K562 (cell line): ENCODE data around the gene TBC1D2. TPM values are rescaled to one million over a fixed set of nuclear protein-coding genes. Genes with fewer than 3 reads are reported as not detected.

Experiments used
- HNRNPL ChIP-seq: fragments of 200-400 bp; formaldehyde crosslinking; IDR thresholded peaks from 2 replicates; pipeline ENCODE4 v1.6.1; 2017; ENCODE audit warnings: low read depth, mild to moderate bottlenecking, low read length
- HNRNPLL ChIP-seq: fragments of 200-400 bp; formaldehyde crosslinking; IDR thresholded peaks from 2 replicates; pipeline ENCODE4 v1.6.1; 2017; ENCODE audit warnings: low read length, low read depth, mild to moderate bottlenecking; ENCODE audit not compliant: poor library complexity, severe bottlenecking
- MAFG ChIP-seq: fragments of 450-650 bp; conservative IDR thresholded peaks from 2 replicates; pipeline ENCODE4 v1.6.1; 2016; ENCODE audit warnings: missing genetic modification characterization, missing compliant biosample characterization
- MTA1 ChIP-seq: fragments of 450-650 bp; IDR thresholded peaks from 2 replicates; pipeline ENCODE4 v1.6.1; 2017; ENCODE audit warnings: borderline replicate concordance
- NCOR1 ChIP-seq: fragments of 450-650 bp; IDR thresholded peaks from 2 replicates; pipeline ENCODE4 v1.6.1; 2016; ENCODE audit warnings: mild to moderate bottlenecking, moderate library complexity
- NEUROD1 ChIP-seq: fragments of 150-350 bp; IDR thresholded peaks from 2 replicates; pipeline ENCODE4 v1.6.1; 2014; ENCODE audit warnings: borderline replicate concordance, low read length, low read depth; ENCODE audit not compliant: partially characterized antibody
- PTRF ChIP-seq: fragments of 450-650 bp; IDR thresholded peaks from 2 replicates; pipeline ENCODE4 v1.6.1; 2016; ENCODE audit warnings: mild to moderate bottlenecking, missing genetic modification characterization, missing compliant biosample characterization
- SP2 ChIP-seq: IDR thresholded peaks from 2 replicates; pipeline ENCODE4 v1.6.1; 2011; ENCODE audit warnings: mild to moderate bottlenecking, low read depth, low read length, moderate library complexity; ENCODE audit not compliant: poor library complexity, severe bottlenecking; ENCODE audit errors: extremely low read depth
- U2AF1 ChIP-seq: fragments of 200-400 bp; formaldehyde crosslinking; optimal IDR thresholded peaks from 2 replicates; pipeline ENCODE3; 2017; ENCODE audit warnings: mild to moderate bottlenecking, low read depth, low read length, moderate library complexity
- ZBED1 ChIP-seq: IDR thresholded peaks from 2 replicates; pipeline ENCODE4 v1.6.1; 2014
- ZFP36 ChIP-seq: fragments of 150-350 bp; IDR thresholded peaks from 2 replicates; pipeline ENCODE4 v1.6.1; 2018; ENCODE audit warnings: low read length, low read depth; ENCODE audit not compliant: partially characterized antibody
- polyA plus RNA-seq, 8 experiments: library from polyadenylated mRNA; depleted of rRNA in 4 of 8; stranded (reverse) in 5 of 8; unstranded in 3 of 8; fragments of >200 nt; fragmentation: Nextera tagmentation in 2 of 8; fragmentation: Illumina TruSeq in 1 of 8; extraction: Ambion mirVana in 2 of 8; extraction: Trizol in 1 of 8; gene quantifications; 2 replicates each; pipeline versions ENCODE4 v1.2.1 to v1.2.3, GENCODE V29; 2011 to 2014; ENCODE audit warnings: inconsistent platforms in 1 of 8, missing spikeins in 1 of 8
- total RNA-seq, 7 experiments: library from RNA; depleted of rRNA in 6 of 7; stranded (reverse); fragments of >200 nt in 6 of 7; fragmentation: Illumina TruSeq in 2 of 7; extraction: Trizol in 2 of 7; gene quantifications; 2 replicates each; pipeline versions ENCODE4 v1.2.1 to v1.2.3, GENCODE V29; 2011 to 2021; ENCODE audit warnings: low replicate concordance in 1 of 7
- TF ChIP-seq, protein P1 (sequence below): sonication (generic); formaldehyde crosslinking; IDR thresholded peaks from 2 replicates; pipeline ENCODE4 v1.8.1; 2023; ENCODE audit warnings: mild to moderate bottlenecking, missing genetic modification reagents
- TF ChIP-seq, protein P2 (sequence below): fragments of 150-350 bp; conservative IDR thresholded peaks from 2 replicates; pipeline ENCODE4 v1.6.1; 2014; ENCODE audit warnings: low read length
- TF ChIP-seq, protein P3 (sequence below): fragments of 450-650 bp; formaldehyde crosslinking; IDR thresholded peaks from 2 replicates; pipeline ENCODE4 v1.4.0; 2022; ENCODE audit warnings: missing genetic modification characterization
- TF ChIP-seq, protein P4 (sequence below), 2 experiments: fragments of 450-650 bp; IDR thresholded peaks; 2 replicates each; pipeline ENCODE4 v1.6.1; 2018; ENCODE audit warnings: mild to moderate bottlenecking in 2 of 2, low read depth in 1 of 2; ENCODE audit not compliant: partially characterized antibody in 2 of 2

TBC1D2 gene
- total and polyA plus RNA-seq, 9 of the 15 experiments (the other 6 are each of a cell fraction or from before 2014, with no cell fraction given): 0.10 to 7.0 (median 2.5) TPM

DNA sequence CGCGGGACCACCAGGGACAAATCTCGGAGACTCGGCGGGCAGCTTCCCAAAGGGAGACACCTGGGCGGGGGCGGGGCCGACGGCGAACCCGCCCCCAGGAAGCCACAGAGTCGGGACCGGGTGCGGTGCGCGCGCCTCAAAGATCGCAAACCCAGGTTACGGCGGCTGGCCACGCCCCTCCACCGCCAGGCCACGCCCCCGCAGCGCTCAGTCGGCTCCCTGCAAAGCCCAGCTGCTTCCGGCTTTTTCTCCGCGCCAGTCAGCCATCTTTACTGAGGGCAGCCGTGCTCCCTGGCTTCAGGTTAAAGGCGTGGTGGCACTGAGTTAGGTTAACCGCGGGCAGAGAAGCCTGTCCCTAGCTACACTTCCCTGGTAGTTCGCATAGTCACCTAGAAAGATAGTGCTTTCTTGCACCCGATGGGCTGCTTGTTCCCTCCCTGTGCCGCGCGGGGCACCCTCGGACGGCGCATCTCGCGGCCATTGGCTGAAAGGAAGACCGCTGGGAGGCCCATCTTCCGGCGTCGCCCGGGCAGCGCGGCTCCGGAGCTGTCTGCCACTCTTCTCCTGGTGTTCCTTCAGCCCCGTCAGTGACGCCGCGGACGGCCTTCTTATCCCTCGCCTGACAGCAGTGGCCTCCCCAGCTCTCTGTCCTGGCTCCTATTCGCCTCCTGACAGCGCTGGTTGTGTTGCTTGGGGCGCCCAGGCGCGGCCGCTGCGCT lies at the start of gene TBC1D2 (continued):
- TF ChIP-seq, protein P1, sequence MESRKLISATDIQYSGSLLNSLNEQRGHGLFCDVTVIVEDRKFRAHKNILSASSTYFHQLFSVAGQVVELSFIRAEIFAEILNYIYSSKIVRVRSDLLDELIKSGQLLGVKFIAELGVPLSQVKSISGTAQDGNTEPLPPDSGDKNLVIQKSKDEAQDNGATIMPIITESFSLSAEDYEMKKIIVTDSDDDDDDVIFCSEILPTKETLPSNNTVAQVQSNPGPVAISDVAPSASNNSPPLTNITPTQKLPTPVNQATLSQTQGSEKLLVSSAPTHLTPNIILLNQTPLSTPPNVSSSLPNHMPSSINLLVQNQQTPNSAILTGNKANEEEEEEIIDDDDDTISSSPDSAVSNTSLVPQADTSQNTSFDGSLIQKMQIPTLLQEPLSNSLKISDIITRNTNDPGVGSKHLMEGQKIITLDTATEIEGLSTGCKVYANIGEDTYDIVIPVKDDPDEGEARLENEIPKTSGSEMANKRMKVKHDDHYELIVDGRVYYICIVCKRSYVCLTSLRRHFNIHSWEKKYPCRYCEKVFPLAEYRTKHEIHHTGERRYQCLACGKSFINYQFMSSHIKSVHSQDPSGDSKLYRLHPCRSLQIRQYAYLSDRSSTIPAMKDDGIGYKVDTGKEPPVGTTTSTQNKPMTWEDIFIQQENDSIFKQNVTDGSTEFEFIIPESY: peak; percentile 46
- TF ChIP-seq U2AF1 (no peak), NEUROD1 (peak; percentile 46), NCOR1 (0 out of 2 replicates have a peak, but pooled peaks have one; percentile 26), PTRF (tag) (no peak), HNRNPL (no peak), ZFP36 (no peak), MTA1 (no peak), HNRNPLL (peak; percentile 70), MAFG (tag) (no peak), ZBED1 (no peak), SP2 (no peak)
- TF ChIP-seq, protein P2, sequence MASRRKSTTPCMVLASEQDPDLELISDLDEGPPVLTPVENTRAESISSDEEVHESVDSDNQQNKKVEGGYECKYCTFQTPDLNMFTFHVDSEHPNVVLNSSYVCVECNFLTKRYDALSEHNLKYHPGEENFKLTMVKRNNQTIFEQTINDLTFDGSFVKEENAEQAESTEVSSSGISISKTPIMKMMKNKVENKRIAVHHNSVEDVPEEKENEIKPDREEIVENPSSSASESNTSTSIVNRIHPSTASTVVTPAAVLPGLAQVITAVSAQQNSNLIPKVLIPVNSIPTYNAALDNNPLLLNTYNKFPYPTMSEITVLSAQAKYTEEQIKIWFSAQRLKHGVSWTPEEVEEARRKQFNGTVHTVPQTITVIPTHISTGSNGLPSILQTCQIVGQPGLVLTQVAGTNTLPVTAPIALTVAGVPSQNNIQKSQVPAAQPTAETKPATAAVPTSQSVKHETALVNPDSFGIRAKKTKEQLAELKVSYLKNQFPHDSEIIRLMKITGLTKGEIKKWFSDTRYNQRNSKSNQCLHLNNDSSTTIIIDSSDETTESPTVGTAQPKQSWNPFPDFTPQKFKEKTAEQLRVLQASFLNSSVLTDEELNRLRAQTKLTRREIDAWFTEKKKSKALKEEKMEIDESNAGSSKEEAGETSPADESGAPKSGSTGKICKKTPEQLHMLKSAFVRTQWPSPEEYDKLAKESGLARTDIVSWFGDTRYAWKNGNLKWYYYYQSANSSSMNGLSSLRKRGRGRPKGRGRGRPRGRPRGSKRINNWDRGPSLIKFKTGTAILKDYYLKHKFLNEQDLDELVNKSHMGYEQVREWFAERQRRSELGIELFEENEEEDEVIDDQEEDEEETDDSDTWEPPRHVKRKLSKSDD: no peak
- TF ChIP-seq, protein P3, sequence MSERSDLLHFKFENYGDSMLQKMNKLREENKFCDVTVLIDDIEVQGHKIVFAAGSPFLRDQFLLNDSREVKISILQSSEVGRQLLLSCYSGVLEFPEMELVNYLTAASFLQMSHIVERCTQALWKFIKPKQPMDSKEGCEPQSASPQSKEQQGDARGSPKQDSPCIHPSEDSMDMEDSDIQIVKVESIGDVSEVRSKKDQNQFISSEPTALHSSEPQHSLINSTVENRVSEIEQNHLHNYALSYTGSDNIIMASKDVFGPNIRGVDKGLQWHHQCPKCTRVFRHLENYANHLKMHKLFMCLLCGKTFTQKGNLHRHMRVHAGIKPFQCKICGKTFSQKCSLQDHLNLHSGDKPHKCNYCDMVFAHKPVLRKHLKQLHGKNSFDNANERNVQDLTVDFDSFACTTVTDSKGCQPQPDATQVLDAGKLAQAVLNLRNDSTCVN (CRISPR knock-in tag): no peak
- TF ChIP-seq, protein P4, sequence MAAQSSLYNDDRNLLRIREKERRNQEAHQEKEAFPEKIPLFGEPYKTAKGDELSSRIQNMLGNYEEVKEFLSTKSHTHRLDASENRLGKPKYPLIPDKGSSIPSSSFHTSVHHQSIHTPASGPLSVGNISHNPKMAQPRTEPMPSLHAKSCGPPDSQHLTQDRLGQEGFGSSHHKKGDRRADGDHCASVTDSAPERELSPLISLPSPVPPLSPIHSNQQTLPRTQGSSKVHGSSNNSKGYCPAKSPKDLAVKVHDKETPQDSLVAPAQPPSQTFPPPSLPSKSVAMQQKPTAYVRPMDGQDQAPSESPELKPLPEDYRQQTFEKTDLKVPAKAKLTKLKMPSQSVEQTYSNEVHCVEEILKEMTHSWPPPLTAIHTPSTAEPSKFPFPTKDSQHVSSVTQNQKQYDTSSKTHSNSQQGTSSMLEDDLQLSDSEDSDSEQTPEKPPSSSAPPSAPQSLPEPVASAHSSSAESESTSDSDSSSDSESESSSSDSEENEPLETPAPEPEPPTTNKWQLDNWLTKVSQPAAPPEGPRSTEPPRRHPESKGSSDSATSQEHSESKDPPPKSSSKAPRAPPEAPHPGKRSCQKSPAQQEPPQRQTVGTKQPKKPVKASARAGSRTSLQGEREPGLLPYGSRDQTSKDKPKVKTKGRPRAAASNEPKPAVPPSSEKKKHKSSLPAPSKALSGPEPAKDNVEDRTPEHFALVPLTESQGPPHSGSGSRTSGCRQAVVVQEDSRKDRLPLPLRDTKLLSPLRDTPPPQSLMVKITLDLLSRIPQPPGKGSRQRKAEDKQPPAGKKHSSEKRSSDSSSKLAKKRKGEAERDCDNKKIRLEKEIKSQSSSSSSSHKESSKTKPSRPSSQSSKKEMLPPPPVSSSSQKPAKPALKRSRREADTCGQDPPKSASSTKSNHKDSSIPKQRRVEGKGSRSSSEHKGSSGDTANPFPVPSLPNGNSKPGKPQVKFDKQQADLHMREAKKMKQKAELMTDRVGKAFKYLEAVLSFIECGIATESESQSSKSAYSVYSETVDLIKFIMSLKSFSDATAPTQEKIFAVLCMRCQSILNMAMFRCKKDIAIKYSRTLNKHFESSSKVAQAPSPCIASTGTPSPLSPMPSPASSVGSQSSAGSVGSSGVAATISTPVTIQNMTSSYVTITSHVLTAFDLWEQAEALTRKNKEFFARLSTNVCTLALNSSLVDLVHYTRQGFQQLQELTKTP (IDR thresholded peaks at IDR 0.05; ENCODE audit: low read depth in 1 of 2, partially characterized antibody in 2 of 2): peak in 1 of 2 experiments; percentile 44
